Esophagus mucosa (tissue), 1 donor: Measurements from ENCODE around the gene RPTOR. TPM values are rescaled to one million over a fixed set of nuclear protein-coding genes. Genes with fewer than 3 reads are reported as not detected.
A peak's percentile ranks its signal among the peaks of the same experiment; 100 is the strongest.
"Not testable (repeated sequence)": the region's sequence is repeated elsewhere in the genome, so short reads cannot be mapped to it uniquely, and the experiment has no call there.

Experiments
- ATAC-seq: fragments of 200-7000 bp; cut with Tn5 transposase; one replicate; pipeline ENCODE4 v1.9.1; 2020
- total RNA-seq: library from RNA; stranded (reverse); gene quantifications from one replicate; pipeline ENCODE4 v1.2.4, GENCODE V29; 2023
- donor health status: DM: yes; HTN: yes; CAD: no.

RPTOR gene
- total RNA-seq, 1 donor from 2014 or later: 14.9 TPM

- no peak for ATAC-seq
These were observed 242.2 kb downstream of the RPTOR start for GRCh38 chr17:80786887-80787286.

DNA sequence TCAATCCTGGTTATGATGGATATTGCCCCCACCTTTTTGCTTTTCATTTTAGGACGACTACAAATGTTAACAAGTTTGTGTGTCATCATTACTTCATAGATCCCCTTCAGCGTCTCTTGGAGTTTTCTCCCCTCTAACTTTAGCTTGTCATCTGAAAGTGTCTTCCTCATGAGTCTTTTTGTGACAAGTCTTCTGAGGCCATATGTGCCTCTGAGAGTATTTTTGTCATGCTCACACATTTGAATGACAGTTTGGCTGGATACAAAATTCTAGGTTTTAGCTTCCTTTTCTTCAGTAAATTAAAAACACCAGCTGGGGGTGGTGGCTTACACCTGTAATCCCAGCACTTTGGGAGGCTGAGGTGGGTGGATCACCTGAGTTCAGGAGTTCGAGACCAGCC is 243.2 kb downstream of the RPTOR start:
- ATAC-seq: no peak

DNA sequence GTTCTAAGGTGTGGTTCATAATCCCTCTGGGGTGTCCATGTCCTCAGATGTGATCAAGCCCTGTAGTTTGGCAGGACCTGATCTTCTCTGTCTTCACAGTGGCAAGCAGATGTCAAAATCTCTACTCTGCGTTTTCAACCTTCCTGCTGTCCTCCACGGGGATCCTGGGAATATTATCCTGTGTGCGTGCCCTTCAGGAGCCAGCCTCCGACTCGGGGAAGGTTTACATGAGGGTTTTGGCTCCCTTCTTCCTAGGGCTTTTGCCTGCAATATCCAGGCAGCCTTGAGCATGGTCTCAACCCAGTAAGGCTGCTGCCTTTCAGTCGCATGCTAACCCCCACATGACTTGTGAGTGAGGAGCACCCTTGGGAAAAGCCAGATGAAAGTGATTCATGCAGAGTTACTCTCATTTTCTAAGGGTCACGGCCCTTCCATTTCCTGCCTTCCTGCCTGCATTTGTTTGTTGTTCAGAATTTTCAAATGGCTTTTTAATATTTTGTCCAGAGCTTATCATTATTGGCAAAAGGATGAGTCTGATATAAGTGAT is 244.8 kb downstream of the RPTOR start:
- ATAC-seq: no peak

- no peak for ATAC-seq
These were observed 245.6 kb downstream of the RPTOR start for GRCh38 chr17:80790021-80790765.

DNA sequence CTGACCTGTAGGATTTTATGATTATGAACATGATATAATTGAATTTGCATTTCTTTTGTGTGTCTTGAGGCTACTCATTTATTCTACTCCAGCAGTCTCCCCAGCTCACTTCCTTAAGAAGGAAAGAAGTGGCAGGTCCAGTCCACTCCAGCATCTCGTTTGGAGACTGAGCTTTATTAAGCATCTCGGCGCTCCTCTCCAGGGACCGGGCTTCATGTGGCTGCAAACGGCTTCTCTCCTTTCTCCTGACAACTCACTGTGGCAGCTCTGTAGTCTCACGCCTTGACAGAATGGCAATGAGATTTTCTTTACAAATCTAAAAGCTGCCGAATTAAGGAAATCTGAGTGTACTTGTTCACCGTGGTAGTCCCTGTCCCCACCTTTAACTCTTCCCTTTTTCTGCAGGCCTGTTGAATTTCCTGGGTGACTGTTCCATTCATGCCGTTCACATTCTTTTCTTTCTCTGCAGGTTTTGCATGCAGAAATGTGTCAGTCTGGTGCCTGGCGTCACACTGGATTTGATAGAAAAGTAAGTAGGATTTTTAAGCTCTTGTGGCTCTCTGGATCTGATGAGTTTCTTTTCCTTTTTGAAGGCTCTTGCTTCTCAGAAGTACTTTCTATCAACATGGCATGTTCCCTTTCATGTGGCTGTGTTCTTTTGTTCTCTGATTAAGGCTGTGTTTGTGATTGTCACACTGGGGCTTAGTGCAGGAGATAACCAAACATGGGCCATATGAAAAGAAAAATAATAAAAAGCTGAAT is 246.5 kb downstream of the RPTOR start:
- no peak for ATAC-seq

GRCh38 chr17:80791758-80792284 is 247.2 kb downstream of the RPTOR start:
- ATAC-seq: peak; percentile 84

- ATAC-seq: no peak
These were observed 247.7 kb downstream of the RPTOR start for GRCh38 chr17:80792373-80792781.

GRCh38 chr17:80793421-80793820 is 248.8 kb downstream of the RPTOR start:
- ATAC-seq: no peak

- ATAC-seq: no peak
These were observed 249.2 kb downstream of the RPTOR start for GRCh38 chr17:80793851-80794267.

- ATAC-seq: no peak
These were observed 249.8 kb downstream of the RPTOR start for GRCh38 chr17:80794281-80795089.

- no peak for ATAC-seq
These were observed 250.5 kb downstream of the RPTOR start for GRCh38 chr17:80795090-80795580.

DNA sequence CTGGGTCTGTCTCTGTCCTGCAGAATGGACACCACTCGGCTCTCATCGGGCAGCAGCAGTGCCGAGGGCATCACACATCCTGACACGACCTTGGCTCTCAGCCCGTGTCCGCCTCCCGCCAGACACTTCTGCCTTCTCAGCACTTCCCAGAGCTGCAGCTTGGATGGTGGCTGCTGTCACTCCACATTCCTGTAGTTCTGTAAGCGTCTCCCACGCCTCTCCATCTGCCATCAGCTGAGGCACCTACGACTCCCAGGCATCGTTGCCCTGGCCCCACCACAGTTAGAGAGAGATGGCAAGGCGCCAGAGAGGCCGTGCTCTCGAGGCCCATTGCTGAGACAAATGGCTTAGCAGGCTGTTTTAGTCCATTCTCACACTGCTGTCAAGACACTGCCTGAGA is 251.1 kb downstream of the RPTOR start:
- ATAC-seq: no peak

GRCh38 chr17:80796430-80796861 is 251.8 kb downstream of the RPTOR start:
- no peak for ATAC-seq

- ATAC-seq: not testable (repeated sequence)
These were observed 252.6 kb downstream of the RPTOR start for GRCh38 chr17:80797222-80797621.

DNA sequence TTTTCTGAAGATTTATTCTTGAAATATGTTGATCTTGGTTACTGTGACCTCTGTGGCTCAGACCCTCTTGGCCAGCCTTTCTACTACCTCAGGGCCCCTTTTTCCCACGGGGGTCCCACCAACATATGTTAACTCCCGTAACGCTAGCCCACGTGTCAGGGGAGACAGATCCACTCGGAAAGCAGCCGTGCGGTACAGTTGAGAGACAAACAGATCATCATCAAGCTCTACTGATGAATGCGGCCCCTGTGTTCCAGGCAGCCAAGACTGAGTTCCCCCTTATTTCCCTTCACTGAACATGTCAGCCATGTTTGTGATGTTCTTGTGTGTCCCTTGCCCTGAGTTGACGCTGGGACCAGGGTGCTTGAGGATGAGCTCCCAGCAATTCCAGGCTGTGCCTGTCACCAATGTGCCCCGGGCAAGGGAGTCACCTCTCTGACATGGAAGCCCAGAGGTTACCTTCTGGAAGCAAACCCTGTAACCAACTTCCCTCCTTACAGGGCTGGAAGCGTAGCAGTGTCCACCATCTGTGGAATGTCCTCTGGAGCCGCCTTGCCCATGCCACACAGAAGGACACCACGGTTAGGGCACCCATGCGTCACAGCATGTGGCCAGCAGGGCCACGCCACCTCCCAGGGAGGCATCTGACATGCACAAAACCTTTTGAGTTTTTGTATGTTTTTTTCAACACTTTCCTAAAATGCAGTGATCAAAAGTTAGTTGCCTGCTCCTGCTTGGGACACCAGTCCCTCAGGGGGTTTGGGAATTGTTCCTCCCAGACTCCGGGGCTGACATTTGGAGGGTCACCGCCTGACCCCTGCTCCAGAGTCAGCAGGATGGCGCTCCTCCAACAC is 253.3 kb downstream of the RPTOR start:
- no peak for ATAC-seq

- ATAC-seq: no peak
These were observed 254.2 kb downstream of the RPTOR start for GRCh38 chr17:80798595-80799537.

DNA sequence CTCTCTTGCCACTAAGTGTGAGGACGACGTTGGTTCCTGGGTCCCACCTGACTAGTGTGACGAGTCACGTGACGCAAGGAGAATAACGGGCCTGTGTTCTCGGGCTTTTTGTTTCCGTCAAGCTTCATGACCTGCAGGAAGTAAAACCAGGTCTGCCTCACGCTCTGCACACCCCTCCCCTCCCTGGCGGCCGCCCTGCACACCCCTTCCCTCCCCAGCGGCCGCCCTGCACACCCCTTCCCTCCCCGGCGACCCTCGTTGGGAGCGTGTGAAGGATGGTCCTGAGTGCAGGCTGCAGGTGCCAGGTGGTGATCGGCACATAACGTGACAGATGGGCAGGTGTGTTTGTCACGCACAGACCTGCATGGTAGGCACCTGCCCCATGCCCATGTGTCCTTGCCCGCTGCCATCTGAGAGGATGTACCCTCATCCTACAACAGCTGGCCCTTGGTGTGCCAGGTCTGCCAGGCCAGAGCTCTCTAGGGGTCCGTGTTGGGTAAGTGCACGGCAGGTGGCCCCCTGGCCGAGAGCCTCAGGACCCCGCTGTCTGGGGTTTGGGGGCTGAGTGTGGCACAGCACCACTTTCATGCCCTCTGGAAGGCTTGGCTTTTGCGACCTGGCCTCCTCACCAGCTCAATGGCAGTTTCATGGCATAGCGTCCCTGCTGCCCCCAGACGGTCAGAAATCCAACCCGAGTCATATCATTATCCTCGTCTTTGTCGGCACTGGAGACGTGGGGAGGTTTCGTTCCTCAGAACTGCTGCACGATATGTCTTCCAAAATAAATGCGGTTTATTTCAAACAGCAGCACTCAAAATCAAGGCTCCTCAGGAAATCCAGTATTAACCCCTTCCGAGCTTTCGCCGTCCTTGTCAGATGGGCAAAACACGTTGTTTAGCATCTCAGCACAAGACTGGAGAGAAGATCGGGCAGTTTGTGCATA is 255.2 kb downstream of the RPTOR start:
- ATAC-seq: peak; percentile 17

DNA sequence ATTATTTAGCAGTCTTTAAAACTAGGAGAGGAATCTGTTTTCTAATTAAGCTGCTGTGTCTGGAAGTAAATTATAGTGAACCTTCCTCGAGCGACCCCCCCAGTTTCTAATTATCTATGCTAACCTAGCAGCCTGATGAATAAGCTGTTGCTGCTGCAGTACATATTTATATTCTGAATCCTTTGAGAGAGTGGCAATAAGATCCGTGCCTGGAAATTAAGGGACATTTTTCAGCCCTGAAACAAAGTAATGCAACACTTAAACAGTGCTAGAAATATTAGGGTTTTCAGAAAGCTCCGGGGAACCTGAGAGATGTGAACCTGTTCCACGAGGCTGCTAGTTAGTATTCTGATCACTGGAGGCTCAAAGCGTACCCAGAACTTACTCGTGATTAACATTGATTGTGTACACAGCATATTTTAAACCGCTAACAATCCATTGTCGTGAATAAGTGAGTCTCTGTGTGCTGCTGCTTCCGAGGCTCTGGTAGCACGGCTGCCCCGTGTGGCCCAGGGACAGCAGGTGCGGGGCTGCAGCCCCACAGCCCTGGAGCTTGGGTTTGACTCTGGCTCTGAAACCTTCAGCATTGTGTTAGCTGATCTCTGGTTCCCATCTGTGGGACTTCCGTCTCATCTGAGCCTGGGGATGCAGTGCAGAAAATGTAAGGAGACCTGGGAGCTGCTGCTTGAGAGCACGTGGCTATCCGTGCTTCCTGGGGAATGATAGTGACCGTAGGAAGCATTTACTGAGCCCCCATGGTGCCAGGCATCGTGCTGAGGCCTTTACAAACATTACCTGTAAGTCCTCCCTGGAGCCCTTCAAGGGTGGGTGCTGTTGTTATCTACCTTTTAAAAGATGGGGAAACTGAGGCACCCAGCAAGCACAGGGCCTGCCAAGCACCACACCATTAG is 256.1 kb downstream of the RPTOR start:
- no peak for ATAC-seq
